Measurements from ENCODE around the gene KCNH1. TPM values are rescaled to one million over a fixed set of nuclear protein-coding genes. Genes with fewer than 3 reads are reported as not detected.

Gene KCNH1
- total and polyA plus RNA-seq, 2 experiments from 2014 or later = 0.28 TPM; not detected in 1

GRCh38 chr1:210724768-210725167 lies 409.2 kb downstream of the KCNH1 start (continued):
- TF ChIP-seq ZNF462 (CRISPR knock-in tag; IDR thresholded peaks at IDR 0.05) (no peak), CREB1 (CRISPR knock-in tag; IDR thresholded peaks at IDR 0.05; ENCODE audit: low read depth) (no peak), ZNF331 (CRISPR knock-in tag; IDR thresholded peaks at IDR 0.05; ENCODE audit: low read depth) (no peak), JUNB (IDR thresholded peaks at IDR 0.05; ENCODE audit: unreplicated experiment) (no peak), CTCF (conservative IDR thresholded peaks at IDR 0.05; ENCODE audit: low read depth in 2 of 2) (no peak), EZH2 (IDR thresholded peaks at IDR 0.05; ENCODE audit: low read depth, unreplicated experiment) (no peak)

- no peaks in the 10 kb centered on the region for H3K9me3 Mint-ChIP-seq
- H3K27me3 Mint-ChIP-seq (ENCODE audit: insufficient read depth, low read depth, poor library complexity) = peaks cover 5% of the 10 kb centered on the region
- H4K20me1 ChIP-seq (replicated peaks; ENCODE audit: insufficient read depth) = no peaks in the 10 kb centered on the region
- no peak overlapping the region for H3K27ac ChIP-seq (ENCODE audit: low read depth)
- H3K4me1 Mint-ChIP-seq = no peaks in the 10 kb centered on the region
- no peaks in the 10 kb centered on the region for H3K9me2 ChIP-seq (ENCODE audit: insufficient read depth)
- ATAC-seq = no peak
- H3K4me3 ChIP-seq = no peak overlapping the region
- H3K36me3 Mint-ChIP-seq (ENCODE audit: low read depth) = no peaks in the 10 kb centered on the region
- no peaks in the 10 kb centered on the region for H3K27me3 ChIP-seq (ENCODE audit: insufficient read depth)
- H3K4me2 ChIP-seq = no peak overlapping the region
- DNase-seq (ENCODE audit: low spot score) = no peak
- no peak overlapping the region for H3K27ac Mint-ChIP-seq
- H3K79me2 ChIP-seq (replicated peaks; ENCODE audit: insufficient read depth) = no peaks in the 10 kb centered on the region
- H2AFZ ChIP-seq = no peak overlapping the region
- no peak overlapping the region for H3K4me3 Mint-ChIP-seq
- H3K4me1 ChIP-seq (ENCODE audit: insufficient read depth) = no peaks in the 10 kb centered on the region
- H3F3A ChIP-seq (replicated peaks; ENCODE audit: low read depth) = no peaks in the 10 kb centered on the region
- H3K36me3 ChIP-seq (ENCODE audit: insufficient read depth) = no peaks in the 10 kb centered on the region
- TF ChIP-seq ETS1 (IDR thresholded peaks at IDR 0.05) = no peak
- TF ChIP-seq JUNB (IDR thresholded peaks at IDR 0.05; ENCODE audit: unreplicated experiment) = no peak
- no peak for TF ChIP-seq EZH2 (IDR thresholded peaks at IDR 0.05; ENCODE audit: low read depth, unreplicated experiment)
- TF ChIP-seq REST (IDR thresholded peaks at IDR 0.05; ENCODE audit: unreplicated experiment) = no peak
- TF ChIP-seq CTCF (conservative IDR thresholded peaks at IDR 0.05; ENCODE audit: low read depth in 2 of 2) = no peak
- TF ChIP-seq EZH2phosphoT487 (IDR thresholded peaks at IDR 0.05; ENCODE audit: unreplicated experiment) = no peak
- TF ChIP-seq STAT1 (IDR thresholded peaks at IDR 0.05; ENCODE audit: unreplicated experiment) = no peak
Observed at GRCh38 chr1:210723646-210724045, 410.3 kb downstream of the KCNH1 start.

All from GM23338 (cell line).